Right lung (tissue), 5 donors: ENCODE results near the gene MRPL38. TPM values are rescaled to one million over a fixed set of nuclear protein-coding genes. Genes with fewer than 3 reads are reported as not detected.

Source experiments
- DNase-seq, 2 donors: peaks; one replicate each; pipeline ENCODE4 v3.0.0-alpha.2; 2013
- polyA plus RNA-seq, 5 donors: library from polyadenylated mRNA; unstranded; fragments of 120-200 nt; gene quantifications; one replicate each; pipeline versions ENCODE4 v1.2.1 to v1.2.3, GENCODE V29; 2013; ENCODE audit warnings: inconsistent platforms in 1 of 5, low replicate concordance in 1 of 5; ENCODE audit not compliant: insufficient read length in 5 of 5, insufficient read depth in 1 of 5

MRPL38 gene
- polyA plus RNA-seq, 5 donors: 51.8 to 92.4 (median 73.1) TPM

DNA sequence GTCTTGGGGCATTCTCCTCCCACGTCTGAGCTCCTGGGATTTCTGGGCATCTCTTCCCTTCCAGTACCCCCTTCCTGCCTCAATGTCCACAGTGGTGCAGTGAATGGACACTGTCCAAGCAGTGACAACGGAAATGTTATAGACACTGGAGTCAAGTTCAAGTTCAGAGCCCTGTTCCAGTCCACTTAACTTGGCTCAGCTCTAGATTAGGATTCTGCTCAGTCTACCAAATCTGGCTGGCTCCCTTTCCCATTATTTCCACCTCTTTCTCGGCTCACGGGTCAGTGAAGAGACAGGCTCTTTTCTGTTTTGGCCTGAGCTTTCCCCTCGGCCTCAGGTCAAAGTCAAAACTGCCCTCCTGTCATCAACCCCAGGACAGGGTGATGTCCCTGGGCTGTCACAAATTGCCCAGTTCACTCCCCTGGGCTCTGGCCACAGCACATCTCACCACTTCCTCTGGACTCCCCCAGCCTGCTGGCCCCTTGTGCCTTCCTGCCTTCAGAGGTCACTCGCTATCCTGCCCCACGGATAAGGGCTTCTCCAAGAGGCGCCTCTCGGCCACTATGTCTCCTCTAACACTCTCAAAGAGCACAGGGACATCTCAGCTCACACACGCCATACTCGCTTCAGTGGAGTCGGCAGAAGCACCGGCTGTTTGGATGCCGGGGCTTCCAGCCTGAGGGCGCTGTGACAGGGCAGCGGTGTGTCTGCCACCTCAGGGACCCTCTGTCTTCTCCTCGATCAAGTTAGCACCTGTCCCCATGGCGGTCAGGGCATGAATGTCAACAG is 17.7 kb upstream of the MRPL38 start:
- no peak for DNase-seq

DNA sequence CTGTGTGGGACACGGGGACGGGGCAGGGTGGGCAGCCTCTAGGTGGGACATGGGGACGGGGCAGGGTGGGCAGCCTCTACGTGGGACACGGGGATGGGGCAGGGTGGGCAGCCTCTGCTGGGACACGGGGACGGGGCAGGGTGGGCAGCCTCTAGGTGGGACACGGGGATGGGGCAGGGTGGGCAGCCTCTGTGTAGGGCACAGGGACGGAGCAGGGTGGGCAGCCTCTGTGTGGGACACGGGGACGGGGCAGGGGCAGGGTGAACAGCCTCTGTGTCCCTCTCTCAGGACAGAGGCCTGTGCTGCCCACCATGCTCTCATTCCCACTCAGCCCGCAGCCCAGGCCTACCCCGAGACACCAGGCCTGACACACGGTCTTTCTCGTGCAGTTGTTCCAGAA is 16.9 kb upstream of the MRPL38 start:
- no peak for DNase-seq

DNA sequence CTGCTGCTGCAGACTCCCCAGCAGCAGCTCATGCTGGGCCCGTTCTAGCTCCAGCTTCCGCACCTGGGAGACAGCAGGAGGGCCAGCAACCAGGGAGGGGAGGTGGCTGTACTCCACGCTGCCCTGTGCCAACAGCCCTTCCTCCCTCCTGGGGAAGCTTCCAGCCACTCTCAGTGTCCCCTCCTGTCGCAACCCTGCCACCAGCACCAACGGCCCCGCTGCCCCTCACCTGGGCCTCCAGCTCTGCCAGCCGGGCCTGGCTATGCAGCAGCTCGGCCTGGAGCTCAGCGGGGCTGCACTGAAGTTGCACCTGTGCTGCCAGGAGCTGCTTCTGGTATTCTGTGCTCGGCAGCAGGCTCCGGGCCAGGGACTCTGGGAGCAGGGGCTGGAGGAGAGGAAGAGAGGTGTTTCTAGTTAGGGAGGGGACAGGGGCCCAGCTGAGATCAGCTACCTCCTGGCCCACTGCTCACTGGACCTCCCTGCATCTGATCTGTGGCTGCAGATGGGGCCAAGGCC is 15.4 kb upstream of the MRPL38 start:
- DNase-seq: no peak

DNA sequence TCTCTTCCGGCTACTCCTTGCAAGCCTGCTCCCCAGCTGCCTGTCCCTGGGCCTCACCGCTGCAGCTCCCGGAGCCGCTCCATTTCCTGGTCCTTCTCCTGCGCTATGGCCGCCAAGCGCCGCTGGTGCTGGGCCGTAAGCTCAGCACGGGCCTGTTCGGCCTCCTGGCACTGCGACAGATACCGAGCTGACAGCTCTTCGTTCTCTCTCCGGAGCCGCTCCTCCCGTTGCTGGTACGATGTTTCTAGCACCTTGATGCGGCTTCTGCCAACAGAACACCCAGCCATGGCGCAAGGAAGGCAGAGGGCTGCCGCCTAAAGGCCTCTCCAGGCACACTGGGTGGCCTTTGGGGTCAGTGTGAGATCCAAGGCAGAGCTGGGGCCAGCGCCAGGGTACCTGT is 14.9 kb upstream of the MRPL38 start:
- no peak for DNase-seq

DNA sequence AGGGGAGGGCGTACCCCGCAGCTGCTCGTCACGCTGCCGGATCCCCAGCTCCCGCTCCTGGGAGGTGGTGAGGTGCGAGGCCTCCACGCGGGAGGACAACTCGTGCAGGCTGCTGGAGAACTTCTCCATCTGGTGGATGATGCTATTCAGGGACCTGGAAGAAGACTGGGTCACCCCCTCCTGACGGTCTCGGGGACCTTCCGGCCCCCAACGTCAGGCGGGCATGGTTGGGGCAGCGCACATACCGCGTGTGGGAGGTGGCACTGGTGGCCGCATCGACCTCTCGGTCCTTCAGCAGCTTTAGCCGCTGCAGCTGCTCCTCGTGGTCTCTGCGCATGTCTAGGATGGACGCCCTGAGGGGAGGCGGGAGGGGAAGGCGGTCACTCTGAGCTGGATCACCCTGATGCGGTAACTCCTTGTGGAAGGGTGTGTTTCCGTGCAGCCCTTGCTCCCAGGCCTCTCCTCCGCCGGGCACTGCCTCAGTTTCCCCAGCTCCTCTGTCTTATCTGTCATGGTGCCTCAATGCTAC is 13.3 kb upstream of the MRPL38 start:
- DNase-seq: no peak

DNA sequence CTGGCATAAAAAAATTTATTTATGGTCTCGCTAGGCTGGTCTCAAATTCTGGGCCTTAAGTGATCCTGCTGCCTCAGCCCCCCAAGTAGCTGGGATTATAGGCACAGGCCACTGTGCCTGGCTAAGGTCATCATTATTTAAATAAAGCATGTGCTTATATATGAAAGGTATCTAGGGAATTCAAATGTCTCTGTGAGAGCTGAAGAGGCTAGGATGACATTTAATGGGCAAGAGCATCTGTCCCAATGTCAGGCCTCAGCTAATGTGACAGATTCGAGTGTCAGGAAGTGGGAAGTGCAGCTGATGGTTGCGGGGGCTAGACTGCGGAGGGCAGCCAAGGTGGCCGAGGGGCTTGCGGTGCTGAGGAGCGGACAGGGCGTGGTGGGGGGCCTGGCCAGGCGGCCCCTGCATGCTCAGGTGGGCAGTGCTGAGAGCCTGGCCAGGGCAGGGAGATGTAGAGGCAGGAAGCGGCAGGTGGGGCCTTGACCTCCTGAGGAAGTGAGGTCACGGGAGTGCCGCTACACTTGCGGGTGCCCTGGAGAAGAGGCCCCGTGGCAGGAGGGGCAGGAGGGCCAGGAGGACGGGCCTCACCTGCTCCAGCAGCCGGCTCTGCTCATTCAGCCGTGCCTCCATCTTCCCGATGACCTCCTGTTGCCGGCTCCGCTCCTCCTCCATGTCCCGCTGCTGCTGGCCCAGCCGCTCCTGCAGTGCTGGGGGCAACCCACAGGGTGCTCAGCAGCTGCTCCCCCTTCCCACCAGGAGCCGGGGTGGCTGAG is 12.6 kb upstream of the MRPL38 start:
- DNase-seq: no peak

DNA sequence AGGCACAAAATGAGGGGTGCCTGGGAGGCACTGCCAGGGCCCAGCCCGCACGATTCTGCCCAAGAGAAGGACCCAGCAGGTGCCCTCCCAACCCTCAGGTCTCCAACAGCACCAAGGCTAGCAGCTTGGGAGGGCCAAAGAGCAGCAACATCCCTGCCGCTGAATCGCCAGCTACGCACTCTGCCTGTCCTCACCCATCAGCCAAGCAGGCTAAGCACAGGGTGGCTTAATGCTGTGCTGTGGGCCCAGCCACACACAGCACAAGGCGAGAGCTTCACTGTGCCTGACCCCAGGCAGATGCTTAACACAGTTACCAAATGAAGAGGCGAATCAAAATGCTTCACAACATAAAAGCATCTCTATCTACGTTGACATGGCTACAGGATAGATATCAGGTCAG is 10.6 kb upstream of the MRPL38 start:
- no peak for DNase-seq

DNA sequence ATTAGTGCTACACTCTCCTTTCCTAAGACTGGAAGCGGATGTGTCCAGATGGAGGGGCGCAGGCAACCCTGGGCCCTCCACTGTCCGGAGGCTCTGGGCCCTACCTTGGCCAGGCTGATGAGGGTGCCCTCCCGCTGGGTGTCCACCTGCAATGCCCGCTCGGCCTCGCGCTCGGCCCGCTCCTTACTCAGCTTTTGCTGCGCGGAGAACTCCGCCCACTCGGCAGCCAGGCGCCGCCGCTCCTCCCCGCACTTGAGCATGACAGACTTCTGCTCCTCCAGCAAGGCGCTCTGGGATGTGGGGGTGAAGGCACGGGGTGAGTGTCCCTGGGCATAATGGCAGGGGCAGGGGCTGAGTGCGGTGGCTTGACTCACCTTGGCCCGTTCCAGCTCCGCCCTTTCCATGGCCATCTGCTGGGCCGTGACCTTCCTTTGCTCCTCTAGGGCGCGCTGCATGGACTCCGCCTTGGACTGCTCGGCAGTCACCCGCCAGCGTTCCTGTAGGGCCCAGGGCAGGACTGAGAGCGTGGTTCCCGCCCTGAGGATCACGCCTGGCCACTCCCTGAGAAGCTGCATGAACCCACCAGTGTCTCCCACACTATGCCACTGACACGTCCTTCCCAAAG is 10.1 kb upstream of the MRPL38 start:
- DNase-seq: no peak

DNA sequence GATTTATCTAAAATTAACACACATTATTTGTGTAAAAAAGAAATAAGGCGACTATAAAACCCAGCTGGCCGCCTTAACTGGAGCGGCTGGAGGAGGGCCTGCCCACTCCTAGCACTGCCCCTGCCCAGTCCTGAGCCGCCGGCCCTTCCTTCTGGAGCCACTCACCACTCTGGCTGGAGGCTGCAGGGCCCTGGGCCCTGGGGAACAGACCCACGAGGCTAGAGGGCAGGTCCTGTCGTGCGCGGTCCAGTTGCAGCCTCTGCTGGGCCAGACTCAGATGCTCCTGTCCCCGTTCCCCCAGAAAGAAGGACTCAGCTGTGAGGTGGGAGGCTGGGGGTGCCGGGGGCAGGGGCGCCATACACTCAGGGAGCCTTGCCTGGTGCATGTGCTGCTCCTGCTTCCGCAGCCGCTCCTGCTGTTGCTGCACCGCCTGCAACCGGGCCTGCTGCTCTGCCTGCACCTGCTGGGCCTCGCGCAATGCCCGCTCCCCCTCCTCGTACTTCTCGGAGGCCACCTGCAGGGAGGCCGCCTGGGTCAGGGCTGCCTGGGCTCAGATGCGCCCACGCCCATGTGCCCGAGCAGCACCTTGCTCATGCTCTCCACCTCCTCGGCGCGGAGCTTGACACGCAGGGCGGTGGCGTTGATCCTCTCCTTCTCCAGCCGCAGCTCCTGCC is 9.0 kb upstream of the MRPL38 start:
- no peak for DNase-seq

DNA sequence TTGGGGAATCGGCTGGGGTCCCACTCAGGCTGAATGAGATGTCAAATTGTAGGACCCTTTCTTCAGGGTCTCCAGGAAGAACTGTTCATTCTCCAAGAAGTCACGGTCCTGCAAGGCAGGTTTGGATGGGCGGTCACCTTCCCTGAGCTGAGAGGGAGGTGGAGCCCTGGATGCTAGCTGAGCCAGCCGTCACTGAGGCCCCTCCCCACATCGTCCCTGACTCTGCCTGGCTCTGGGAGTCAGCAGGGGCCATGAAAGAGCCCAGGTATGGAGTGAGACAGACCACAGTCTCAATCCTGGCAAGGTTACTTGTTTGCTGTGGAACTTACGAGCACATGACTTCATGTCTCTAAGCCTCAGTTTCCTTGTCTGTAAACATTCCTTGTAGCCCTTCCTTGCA is 6.0 kb upstream of the MRPL38 start:
- DNase-seq: no peak

DNA sequence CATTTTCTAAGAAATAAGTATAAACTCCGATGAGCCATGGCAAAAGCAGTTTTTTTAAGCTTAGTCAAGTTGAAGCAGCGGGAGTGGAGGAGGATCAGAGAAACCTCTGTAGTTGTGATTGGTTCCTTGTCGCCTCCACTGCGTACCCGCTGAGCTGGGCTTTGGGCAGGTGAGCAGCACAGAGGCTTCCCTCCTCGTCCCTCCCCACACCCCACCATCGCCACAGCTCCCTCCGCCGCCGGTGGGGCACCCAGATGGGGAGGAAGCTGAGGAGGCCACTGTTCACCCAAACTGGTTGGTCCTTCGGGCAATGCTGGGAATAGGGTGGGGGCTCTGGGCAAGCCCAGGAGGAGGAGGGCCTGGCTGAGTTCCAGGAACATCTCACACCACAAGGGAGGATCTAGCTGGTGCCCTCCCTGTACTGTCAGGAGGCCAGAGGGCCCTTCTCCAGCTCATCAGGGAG is 5.2 kb upstream of the MRPL38 start:
- DNase-seq: no peak

DNA sequence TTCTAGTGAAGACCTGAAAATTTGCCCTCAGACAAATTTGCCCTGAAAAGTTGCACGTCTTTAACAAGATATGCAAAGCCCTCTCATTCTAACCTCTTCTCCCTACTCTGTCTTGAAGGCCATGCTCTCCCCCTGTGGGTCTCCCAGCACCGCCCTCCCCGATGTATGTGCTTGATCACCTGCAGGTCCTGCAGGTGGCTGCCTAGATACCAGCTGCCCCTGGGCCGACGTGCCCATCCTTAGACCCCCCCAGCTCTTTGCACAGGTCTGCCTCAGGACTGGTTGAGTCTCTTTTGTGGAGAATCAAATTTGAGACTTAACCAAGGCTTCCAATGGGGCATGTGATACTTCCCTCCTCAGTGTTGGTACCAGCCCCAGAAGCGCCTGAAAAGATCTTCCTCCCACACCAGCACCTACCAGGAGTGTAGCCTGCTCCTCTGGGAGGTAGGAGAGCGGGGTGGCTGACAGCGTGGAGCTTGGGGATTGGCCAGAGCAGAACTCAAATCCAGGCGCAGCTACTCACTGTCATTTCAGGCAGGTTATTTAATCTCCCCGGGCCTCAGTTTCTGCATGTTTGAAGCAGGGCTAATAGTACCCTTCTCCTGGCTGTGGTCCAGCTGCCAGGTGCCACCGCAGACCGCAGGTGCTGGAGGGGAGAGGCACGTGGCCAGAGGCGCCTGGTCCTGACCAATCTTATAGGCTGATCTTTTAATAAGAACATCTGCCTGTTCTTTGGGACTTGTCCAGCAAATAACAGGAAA is 4.5 kb upstream of the MRPL38 start:
- DNase-seq: no peak

DNA sequence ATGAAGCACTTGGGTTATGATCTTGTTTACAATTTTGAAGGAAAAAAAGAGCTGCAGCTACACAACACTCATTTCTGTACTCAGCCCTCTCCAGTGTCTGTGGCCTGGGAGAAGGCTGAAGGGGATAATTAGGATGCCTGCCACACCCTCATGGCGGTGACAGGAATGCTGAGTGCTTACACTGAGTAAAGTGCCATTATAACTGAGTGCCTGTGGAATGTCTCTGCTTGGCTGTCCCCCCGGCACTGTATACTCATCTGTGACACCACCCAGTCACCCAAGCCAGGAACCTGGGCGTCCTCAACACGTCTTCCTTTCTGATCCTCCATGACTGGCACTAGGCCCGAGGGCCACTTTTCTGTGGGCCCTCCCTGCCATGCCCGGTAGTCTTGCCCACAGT is 3.5 kb upstream of the MRPL38 start:
- no peak for DNase-seq

DNA sequence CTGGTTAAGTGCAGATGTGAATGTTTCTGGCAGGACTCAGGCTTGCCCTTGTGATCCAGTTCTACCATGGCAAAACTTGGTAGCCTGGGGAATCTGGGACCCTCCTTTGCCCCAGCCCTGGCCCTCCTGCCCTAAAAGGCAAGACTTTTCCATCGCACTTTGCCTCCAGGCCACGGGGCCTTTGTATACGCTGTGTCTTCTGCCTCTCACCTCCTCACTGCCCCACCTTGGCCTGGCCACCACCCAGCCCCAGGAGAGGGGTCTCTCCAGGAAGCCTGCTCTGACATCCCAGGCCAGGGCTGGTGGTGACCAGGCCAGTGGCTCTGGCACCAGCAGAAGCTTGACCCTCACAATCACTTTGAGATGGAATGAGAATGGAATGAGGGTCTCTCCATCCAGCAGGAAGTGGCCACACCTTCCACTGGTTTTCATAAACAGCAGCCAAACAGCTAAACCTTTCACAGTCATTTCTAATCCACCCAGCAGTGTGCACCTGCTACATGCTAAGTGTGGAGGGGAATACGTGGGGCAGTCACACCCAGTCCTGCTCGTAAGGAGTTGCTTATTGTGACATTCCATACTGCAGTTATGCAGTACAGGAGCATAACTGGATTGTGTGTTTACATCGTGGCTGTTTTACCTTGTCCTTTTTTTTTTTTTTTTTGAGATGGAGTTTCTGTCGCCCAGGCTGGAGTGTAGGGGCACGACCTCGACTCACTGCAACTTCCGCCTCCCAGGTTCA is 1.6 kb upstream of the MRPL38 start:
- no peak for DNase-seq

DNA sequence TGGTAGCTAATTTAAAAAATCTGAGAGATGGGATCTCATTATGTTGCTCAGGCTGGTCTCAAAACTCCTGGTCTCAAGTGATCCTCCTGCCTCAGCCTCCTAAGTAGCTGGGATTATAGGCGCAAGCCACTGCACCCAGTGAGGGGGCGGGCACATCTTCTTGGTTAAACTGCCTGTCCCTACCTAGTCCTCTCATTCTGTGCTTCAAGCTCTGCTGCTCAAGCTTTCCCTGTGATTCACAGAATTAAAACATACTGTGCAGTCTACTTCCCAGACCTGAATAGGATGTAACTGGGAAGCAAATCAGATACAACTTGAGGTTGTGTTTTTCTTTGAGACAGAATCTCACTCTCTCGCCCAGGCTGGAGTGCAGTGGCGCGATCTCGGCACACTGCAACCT is 2.3 kb downstream of the MRPL38 start:
- DNase-seq: no peak

DNA sequence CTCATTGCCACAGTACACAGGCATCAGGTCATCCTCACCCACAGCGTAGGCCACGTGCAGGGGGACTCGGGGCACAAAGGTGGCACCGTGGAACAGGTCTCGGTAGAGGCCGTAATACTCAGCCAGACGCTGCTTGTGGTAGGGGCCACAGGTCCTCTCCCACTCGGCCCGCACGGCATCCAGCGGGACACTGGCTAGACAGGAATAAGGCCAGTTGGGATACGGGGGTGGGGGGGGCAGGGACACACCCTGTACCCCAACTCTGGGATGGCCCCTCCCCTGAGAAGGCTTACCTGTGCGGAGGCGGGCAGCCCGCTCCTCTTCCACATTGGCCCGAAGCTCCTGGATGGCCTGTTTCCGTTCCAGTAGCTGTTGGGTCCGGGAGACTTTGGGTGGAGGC is 3.0 kb downstream of the MRPL38 start:
- no peak for DNase-seq

DNA sequence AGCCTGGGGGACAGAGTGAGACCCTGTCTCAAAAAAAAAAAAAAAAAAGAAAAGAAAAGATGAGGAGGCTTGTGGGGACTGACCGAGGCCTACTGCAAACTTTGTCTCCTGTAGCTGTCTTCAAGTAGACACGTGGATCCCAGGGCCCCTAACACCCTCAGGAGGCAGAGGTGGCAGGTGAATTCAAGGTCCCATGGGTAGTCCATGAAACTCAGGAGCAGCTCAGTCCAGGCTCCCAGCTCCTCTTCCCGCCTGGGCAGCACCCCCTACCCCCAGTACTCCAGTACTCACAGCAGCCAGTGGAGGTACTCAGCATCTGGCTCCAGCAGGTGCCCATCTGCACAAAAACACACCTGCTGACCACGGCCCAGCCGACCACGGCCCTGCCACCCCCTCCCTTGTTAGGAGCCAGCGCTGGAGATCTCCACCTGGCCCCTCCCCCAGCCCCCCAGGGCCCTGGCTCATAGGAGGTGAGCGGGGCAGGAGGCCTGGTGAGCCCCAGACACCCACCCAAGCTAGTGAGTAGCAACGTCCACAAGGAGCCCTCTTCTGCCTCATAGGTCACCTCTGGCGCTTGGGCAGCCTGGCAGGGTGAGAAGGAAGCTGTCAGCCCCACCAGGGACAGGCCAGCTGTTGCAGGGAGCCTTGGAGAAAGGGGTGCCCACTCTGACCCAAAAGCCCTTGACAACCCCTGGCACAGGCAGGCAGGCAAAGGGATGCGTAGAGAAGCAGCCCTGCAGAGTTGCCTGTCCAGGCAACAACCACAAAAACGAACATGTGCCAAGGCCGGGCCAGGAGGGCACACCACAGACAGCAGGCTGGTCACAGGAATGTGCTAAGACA is 3.8 kb downstream of the MRPL38 start:
- DNase-seq: no peak

DNA sequence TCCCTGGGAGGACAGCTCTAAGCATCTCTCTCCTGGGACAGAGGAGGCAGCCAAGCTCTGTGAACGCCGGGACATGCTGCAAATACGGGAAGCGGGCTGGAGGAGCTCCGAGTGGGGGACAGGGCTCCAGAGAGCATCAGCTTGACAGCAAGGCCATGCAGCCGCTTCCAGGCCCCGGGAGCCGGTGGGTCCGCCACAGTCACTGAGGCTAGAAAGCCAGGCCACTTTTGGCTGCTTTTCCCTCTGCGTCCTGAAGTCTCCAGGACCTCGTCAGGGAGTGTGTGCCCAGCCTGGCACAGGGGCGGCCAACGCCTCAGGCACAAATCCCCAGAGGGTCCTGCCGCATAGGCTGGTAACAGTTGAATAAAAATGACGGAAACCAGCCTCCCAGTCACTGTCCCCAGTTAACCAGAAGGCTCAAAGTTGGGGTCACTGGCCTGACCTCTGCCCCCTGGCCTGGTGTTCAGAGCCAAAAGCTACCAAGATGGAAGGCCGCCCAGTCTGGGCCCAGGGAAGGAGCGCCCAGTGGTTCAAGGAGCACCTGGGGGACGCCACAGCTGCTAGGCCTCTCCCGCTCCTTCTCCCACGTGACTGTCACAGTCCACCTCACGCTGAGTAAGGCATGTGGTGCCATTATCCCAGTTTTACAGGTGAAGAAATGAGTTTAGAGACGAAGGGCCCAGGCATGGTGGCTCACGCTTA is 4.8 kb downstream of the MRPL38 start:
- no peak for DNase-seq

DNA sequence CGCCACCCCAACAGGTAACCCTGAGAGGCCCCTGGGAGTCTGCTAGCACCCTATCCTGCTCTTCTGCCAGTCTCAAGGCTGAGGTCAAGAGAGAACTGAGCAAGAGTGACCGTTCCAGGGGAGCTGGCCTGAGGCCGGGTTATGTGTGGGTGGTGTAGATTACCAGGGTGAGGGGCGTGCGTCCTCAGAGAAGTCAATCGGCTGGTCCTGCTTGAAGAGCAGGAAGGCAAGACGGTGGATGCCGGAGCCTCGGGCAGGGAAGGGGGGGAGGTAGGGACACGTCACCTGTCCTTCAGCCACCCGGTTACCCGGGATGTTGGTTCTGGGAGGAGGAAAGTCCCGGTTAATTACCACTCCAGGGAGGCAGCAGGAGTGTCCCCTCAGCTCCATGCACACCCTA is 5.3 kb downstream of the MRPL38 start:
- no peak for DNase-seq
